ENCODE results near the gene FKBP1A. TPM values are rescaled to one million over a fixed set of nuclear protein-coding genes. Genes with fewer than 3 reads are reported as not detected.

The FKBP1A gene
- total RNA-seq, 1 experiment from 2014 or later: 196 TPM

- Mint-ChIP-seq H3K36me3 (ENCODE audit: insufficient read depth in 1 of 3, low read depth in 3 of 3) (no peaks in the 10 kb centered on the region), H3K4me3 (no peak overlapping the region), H3K27ac (no peak overlapping the region), H3K9me3 (no peaks in the 10 kb centered on the region), H3K4me1 (no peaks in the 10 kb centered on the region), H3K27me3 (ENCODE audit: low read depth) (peaks cover 29% of the 10 kb centered on the region)
- H3K79me1 ChIP-seq (ENCODE audit: insufficient read depth, low read depth, low read length, poor library complexity, severe bottlenecking): no peaks in the 10 kb centered on the region
- H3K27me3 ChIP-seq (ENCODE audit: insufficient read depth, low read length): no peaks in the 10 kb centered on the region
- H3K14ac ChIP-seq (ENCODE audit: insufficient read depth, low read length): no peak overlapping the region
- H4K91ac ChIP-seq (ENCODE audit: insufficient read length, low read depth, low read length): no peak overlapping the region
- H2BK5ac ChIP-seq (ENCODE audit: insufficient read length, low read length): no peak overlapping the region
- no peak overlapping the region for H2BK15ac ChIP-seq (ENCODE audit: low read depth, low read length)
- H3K79me2 ChIP-seq (ENCODE audit: insufficient read depth, low read length): no peaks in the 10 kb centered on the region
- no CpG with 5 or more reads among the region's 4 CpGs for whole genome bisulfite sequencing (ENCODE audit: extremely low coverage, insufficient read length, low lambda C conversion rate)
- H3K4ac ChIP-seq (ENCODE audit: low read depth, low read length): no peak overlapping the region
- H3K4me2 ChIP-seq (ENCODE audit: insufficient read depth, insufficient read length, low read length): no peak overlapping the region
- H2BK20ac ChIP-seq (ENCODE audit: low read depth, low read length, poor library complexity, severe bottlenecking): no peak overlapping the region
- H4K5ac ChIP-seq (ENCODE audit: insufficient read length, low read depth, low read length): no peak overlapping the region
- no peaks in the 10 kb centered on the region for H3K4me1 ChIP-seq (ENCODE audit: insufficient read depth, low read length)
- no peak overlapping the region for H2AFZ ChIP-seq (ENCODE audit: low read length)
- no peaks in the 10 kb centered on the region for H3K9me3 ChIP-seq (ENCODE audit: control insufficient read depth, low read depth, low read length)
- no peak overlapping the region for H4K8ac ChIP-seq (replicated peaks; ENCODE audit: insufficient read length, low read depth, low read length)
- no peak overlapping the region for H3T11ph ChIP-seq (ENCODE audit: low read length)
- TF ChIP-seq CTCF (conservative IDR thresholded peaks at IDR 0.05): no peak
- H4K20me1 ChIP-seq (ENCODE audit: control insufficient read depth, insufficient read depth, insufficient read length): no peaks in the 10 kb centered on the region
- DNase-seq: no peak
- H3K23ac ChIP-seq (ENCODE audit: insufficient read length, low read depth, low read length): no peak overlapping the region
- H3K56ac ChIP-seq (ENCODE audit: insufficient read length, low read depth, low read length): no peak overlapping the region
- no peak overlapping the region for H2BK120ac ChIP-seq (ENCODE audit: low read depth, low read length, poor library complexity, severe bottlenecking)
- H3K9ac ChIP-seq (ENCODE audit: extremely low read depth, insufficient read length, low read length): no peak overlapping the region
- H3K18ac ChIP-seq (ENCODE audit: insufficient read length, low read depth, low read length): no peak overlapping the region
- no peaks in the 10 kb centered on the region for H3K23me2 ChIP-seq (ENCODE audit: insufficient read length, low read depth, low read length, poor library complexity, severe bottlenecking)
- H2AK5ac ChIP-seq (ENCODE audit: insufficient read length, low read length): no peak overlapping the region
- H2BK12ac ChIP-seq (ENCODE audit: insufficient read length, low read depth, low read length): no peak overlapping the region
- no peak overlapping the region for H3K27ac ChIP-seq (ENCODE audit: insufficient read length, low read depth, low read length)
These were observed 73.4 kb downstream of the FKBP1A start for GRCh38 chr20:1319462-1319861.

Measured in H9 (cell line).